Measurements from ENCODE around the gene PTGR3. TPM values are rescaled to one million over a fixed set of nuclear protein-coding genes. Genes with fewer than 3 reads are reported as not detected.

PTGR3 gene
- total RNA-seq, 1 experiment from 2014 or later, result 13.8 TPM

GRCh38 chr18:75249175-75249518 lies 40.2 kb upstream of the PTGR3 start:
- ATAC-seq (no peak), DNase-seq (ENCODE audit: low spot score) (no peak)
- Mint-ChIP-seq H3K4me1 (no peaks in the 10 kb centered on the region), H3K4me3 (no peak overlapping the region), H3K9me3 (no peaks in the 10 kb centered on the region), H3K27ac (no peak overlapping the region), H3K36me3 (no peaks in the 10 kb centered on the region), H3K27me3 (ENCODE audit: low read depth) (no peaks in the 10 kb centered on the region)
- POLR2A ChIA-PET, result no interaction called here
- TF ChIP-seq TEAD4 (CRISPR knock-in tag; IDR thresholded peaks at IDR 0.05), result no peak
- TF ChIP-seq ZNF416 (CRISPR knock-in tag; IDR thresholded peaks at IDR 0.05), result no peak
- TF ChIP-seq, protein P1, sequence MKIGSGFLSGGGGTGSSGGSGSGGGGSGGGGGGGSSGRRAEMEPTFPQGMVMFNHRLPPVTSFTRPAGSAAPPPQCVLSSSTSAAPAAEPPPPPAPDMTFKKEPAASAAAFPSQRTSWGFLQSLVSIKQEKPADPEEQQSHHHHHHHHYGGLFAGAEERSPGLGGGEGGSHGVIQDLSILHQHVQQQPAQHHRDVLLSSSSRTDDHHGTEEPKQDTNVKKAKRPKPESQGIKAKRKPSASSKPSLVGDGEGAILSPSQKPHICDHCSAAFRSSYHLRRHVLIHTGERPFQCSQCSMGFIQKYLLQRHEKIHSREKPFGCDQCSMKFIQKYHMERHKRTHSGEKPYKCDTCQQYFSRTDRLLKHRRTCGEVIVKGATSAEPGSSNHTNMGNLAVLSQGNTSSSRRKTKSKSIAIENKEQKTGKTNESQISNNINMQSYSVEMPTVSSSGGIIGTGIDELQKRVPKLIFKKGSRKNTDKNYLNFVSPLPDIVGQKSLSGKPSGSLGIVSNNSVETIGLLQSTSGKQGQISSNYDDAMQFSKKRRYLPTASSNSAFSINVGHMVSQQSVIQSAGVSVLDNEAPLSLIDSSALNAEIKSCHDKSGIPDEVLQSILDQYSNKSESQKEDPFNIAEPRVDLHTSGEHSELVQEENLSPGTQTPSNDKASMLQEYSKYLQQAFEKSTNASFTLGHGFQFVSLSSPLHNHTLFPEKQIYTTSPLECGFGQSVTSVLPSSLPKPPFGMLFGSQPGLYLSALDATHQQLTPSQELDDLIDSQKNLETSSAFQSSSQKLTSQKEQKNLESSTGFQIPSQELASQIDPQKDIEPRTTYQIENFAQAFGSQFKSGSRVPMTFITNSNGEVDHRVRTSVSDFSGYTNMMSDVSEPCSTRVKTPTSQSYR (CRISPR knock-in tag; IDR thresholded peaks at IDR 0.05), result no peak
- TF ChIP-seq, protein P2, sequence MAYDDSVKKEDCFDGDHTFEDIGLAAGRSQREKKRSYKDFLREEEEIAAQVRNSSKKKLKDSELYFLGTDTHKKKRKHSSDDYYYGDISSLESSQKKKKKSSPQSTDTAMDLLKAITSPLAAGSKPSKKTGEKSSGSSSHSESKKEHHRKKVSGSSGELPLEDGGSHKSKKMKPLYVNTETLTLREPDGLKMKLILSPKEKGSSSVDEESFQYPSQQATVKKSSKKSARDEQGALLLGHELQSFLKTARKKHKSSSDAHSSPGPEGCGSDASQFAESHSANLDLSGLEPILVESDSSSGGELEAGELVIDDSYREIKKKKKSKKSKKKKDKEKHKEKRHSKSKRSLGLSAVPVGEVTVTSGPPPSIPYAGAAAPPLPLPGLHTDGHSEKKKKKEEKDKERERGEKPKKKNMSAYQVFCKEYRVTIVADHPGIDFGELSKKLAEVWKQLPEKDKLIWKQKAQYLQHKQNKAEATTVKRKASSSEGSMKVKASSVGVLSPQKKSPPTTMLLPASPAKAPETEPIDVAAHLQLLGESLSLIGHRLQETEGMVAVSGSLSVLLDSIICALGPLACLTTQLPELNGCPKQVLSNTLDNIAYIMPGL (CRISPR knock-in tag; IDR thresholded peaks at IDR 0.05), result no peak
- TF ChIP-seq NR1H2 (CRISPR knock-in tag; IDR thresholded peaks at IDR 0.05), result no peak
- TF ChIP-seq CTCF (IDR thresholded peaks at IDR 0.05), result no peak
- TF ChIP-seq NFATC4 (CRISPR knock-in tag; IDR thresholded peaks at IDR 0.05), result no peak
- TF ChIP-seq RELA (CRISPR knock-in tag; IDR thresholded peaks at IDR 0.05; ENCODE audit: borderline replicate concordance), result no peak
- no peak for TF ChIP-seq CREB1 (CRISPR knock-in tag; IDR thresholded peaks at IDR 0.05)
- TF ChIP-seq, protein P3, sequence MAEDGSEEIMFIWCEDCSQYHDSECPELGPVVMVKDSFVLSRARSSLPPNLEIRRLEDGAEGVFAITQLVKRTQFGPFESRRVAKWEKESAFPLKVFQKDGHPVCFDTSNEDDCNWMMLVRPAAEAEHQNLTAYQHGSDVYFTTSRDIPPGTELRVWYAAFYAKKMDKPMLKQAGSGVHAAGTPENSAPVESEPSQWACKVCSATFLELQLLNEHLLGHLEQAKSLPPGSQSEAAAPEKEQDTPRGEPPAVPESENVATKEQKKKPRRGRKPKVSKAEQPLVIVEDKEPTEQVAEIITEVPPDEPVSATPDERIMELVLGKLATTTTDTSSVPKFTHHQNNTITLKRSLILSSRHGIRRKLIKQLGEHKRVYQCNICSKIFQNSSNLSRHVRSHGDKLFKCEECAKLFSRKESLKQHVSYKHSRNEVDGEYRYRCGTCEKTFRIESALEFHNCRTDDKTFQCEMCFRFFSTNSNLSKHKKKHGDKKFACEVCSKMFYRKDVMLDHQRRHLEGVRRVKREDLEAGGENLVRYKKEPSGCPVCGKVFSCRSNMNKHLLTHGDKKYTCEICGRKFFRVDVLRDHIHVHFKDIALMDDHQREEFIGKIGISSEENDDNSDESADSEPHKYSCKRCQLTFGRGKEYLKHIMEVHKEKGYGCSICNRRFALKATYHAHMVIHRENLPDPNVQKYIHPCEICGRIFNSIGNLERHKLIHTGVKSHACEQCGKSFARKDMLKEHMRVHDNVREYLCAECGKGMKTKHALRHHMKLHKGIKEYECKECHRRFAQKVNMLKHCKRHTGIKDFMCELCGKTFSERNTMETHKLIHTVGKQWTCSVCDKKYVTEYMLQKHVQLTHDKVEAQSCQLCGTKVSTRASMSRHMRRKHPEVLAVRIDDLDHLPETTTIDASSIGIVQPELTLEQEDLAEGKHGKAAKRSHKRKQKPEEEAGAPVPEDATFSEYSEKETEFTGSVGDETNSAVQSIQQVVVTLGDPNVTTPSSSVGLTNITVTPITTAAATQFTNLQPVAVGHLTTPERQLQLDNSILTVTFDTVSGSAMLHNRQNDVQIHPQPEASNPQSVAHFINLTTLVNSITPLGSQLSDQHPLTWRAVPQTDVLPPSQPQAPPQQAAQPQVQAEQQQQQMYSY (CRISPR knock-in tag; IDR thresholded peaks at IDR 0.05), result no peak
- no peak for TF ChIP-seq GTF2I (CRISPR knock-in tag; conservative IDR thresholded peaks at IDR 0.05)
- no peak for TF ChIP-seq USF2 (CRISPR knock-in tag; IDR thresholded peaks at IDR 0.05)
- no peak for TF ChIP-seq ZNF263 (CRISPR knock-in tag; IDR thresholded peaks at IDR 0.05; ENCODE audit: low read depth)
- CTCF ChIA-PET, result no interaction called here

DNA sequence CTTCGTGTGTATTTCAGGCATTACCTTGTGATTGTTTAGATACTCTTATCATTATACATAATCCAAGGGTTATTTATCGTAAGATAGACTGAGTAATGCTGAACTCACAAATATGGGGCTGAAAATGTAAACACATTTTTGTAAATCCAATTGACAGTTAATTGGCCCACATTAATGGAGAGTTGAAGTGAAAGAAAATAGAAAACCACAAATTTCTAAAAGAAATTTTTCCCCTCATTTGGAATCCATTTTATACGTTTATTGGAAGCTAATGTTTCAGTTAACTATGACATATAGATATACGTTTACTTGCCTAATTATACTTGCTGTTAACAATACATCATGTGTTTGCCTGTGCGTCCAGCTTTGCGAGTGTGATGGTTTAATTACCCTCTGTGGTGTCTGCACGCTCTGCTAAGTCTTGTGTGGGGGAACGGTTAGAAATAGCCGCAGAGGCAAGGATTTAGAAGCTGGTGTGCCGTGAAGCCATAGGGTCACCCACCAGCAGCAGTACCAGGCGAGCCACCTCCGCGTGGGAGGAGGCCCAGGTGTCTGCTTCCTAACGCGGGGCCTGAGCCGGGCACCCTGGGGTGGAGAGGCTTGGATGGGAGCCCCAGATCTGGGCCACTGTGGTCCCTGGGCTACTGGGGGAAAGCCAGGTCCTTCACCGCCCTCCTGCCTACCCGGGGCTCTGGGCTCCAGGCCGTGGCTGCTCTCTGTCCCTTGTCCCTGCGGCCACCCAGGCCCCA lies 39.7 kb upstream of the PTGR3 start:
- H3K27me3 Mint-ChIP-seq (ENCODE audit: low read depth), result no peaks in the 10 kb centered on the region
- no peak overlapping the region for H3K4me3 Mint-ChIP-seq
- CTCF ChIA-PET, result no interaction called here
- TF ChIP-seq, protein P4, sequence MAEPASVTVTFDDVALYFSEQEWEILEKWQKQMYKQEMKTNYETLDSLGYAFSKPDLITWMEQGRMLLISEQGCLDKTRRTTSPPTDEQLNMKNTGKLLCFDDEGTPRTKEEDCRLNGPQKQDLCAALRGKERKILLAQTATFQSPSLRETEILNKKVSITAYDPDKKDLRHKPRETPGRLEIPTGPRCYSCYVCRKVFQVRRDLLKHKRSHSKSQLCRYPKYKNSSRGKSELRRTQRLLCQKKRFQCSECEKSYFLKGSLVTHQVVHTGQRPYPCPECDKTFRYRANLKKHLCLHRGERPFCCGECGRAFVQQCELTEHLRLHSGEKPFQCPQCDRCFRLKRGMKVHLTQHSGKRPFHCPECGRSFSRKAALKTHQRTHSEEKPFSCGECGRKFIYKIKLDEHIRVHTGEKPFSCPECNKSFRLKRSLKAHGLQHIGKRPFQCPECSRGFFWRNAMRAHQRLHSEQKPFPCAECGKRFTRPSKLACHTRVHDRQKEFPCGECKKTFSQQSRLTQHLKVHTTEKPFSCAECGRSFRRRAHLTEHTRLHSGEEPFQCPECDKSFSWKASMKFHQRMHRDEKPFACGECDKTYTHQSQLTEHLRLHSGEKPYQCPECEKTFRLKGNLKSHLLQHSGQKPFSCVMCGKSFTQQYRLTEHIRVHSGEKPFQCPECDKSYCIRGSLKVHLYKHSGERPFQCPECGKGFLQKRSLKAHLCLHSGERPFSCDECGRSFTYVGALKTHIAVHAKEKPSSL (CRISPR knock-in tag; conservative IDR thresholded peaks at IDR 0.05), result no peak
- no peak for TF ChIP-seq ARID4B (CRISPR knock-in tag; IDR thresholded peaks at IDR 0.05; ENCODE audit: borderline replicate concordance)
- TF ChIP-seq ZNF121 (CRISPR knock-in tag; IDR thresholded peaks at IDR 0.05), result no peak

More for the DNA sequence above, 39.7 kb upstream of the PTGR3 start:
- Mint-ChIP-seq H3K9me3 (no peaks in the 10 kb centered on the region), H3K36me3 (no peaks in the 10 kb centered on the region), H3K4me1 (no peaks in the 10 kb centered on the region), H3K27ac (no peak overlapping the region; the same call in 1 of the 2 replicates)
- POLR2A ChIA-PET, result no interaction called here
- ATAC-seq, result no peak
- DNase-seq (ENCODE audit: low spot score), result no peak

All from WTC11 (cell line).